Hepatocyte (in vitro differentiated cells): ENCODE results near the gene CRYGB. TPM values are rescaled to one million over a fixed set of nuclear protein-coding genes. Genes with fewer than 3 reads are reported as not detected.
"Not testable (repeated sequence)": the region's sequence is repeated elsewhere in the genome, so short reads cannot be mapped to it uniquely, and the experiment has no call there.

ENCODE experiments used
- DNase-seq: peaks from one replicate; pipeline ENCODE4 v3.0.0-alpha.2; 2016; ENCODE audit warnings: low spot score
- H2AFZ ChIP-seq: fragments of 200-600 bp; sonication (generic); 2 replicates; pipeline ENCODE4 v1.6.0; 2016; ENCODE audit warnings: antibody characterized with exemption, mild to moderate bottlenecking
- H3K27ac ChIP-seq: fragments of 200-600 bp; sonication (generic); 2 replicates; pipeline ENCODE4 v1.5.1; 2016; ENCODE audit warnings: mild to moderate bottlenecking
- H3K27me3 ChIP-seq: fragments of 200-600 bp; sonication (generic); 2 replicates; pipeline ENCODE4 v1.6.1; 2016
- H3K36me3 ChIP-seq: fragments of 200-600 bp; sonication (generic); replicated peaks from 2 replicates; pipeline ENCODE4 v1.5.1; 2016; ENCODE audit warnings: low read depth; ENCODE audit not compliant: insufficient read depth
- H3K4me1 ChIP-seq: fragments of 200-600 bp; sonication (generic); 2 replicates; pipeline ENCODE4 v1.5.1; 2016; ENCODE audit warnings: mild to moderate bottlenecking, moderate library complexity; ENCODE audit not compliant: insufficient read depth
- H3K4me2 ChIP-seq: fragments of 200-600 bp; sonication (generic); 2 replicates; pipeline ENCODE4 v1.6.0; 2016
- H3K4me3 ChIP-seq: fragments of 200-600 bp; sonication (generic); 2 replicates; pipeline ENCODE4 v1.5.1; 2016; ENCODE audit warnings: mild to moderate bottlenecking
- H3K79me2 ChIP-seq: fragments of 200-600 bp; sonication (generic); 2 replicates; pipeline ENCODE4 v1.6.0; 2017; ENCODE audit warnings: mild to moderate bottlenecking
- H3K9me2 ChIP-seq: fragments of 200-600 bp; sonication (generic); replicated peaks from 2 replicates; pipeline ENCODE4 v1.6.0; 2017; ENCODE audit warnings: mild to moderate bottlenecking; ENCODE audit not compliant: insufficient read depth
- H3K9me3 ChIP-seq: fragments of 200-600 bp; sonication (generic); 2 replicates; pipeline ENCODE4 v1.5.1; 2016; ENCODE audit warnings: low read depth, mild to moderate bottlenecking
- H4K20me1 ChIP-seq: fragments of 200-600 bp; sonication (generic); 2 replicates; pipeline ENCODE4 v1.6.0; 2016; ENCODE audit warnings: mild to moderate bottlenecking; ENCODE audit not compliant: insufficient read depth, poor library complexity, severe bottlenecking
- EZH2 ChIP-seq: fragments of 200-600 bp; sonication (generic); IDR thresholded peaks from 2 replicates; pipeline ENCODE4 v1.6.1; 2016; ENCODE audit warnings: antibody characterized with exemption, mild to moderate bottlenecking, borderline replicate concordance
- EZH2phosphoT487 ChIP-seq: fragments of 200-600 bp; sonication (generic); IDR thresholded peaks from one replicate; pipeline ENCODE4 v1.6.1; 2018; ENCODE audit warnings: antibody characterized with exemption, mild to moderate bottlenecking, low read depth, moderate library complexity; ENCODE audit not compliant: unreplicated experiment, severe bottlenecking
- WGBS: methylation state at CpG from one replicate; pipeline ENCODE4 v1.1.6; 2016; ENCODE audit warnings: low lambda C conversion rate; ENCODE audit errors: missing lambda C conversion rate; 5-methylcytosine and 5-hydroxymethylcytosine counted together
- polyA plus RNA-seq: library from polyadenylated mRNA; unstranded; fragments of >200 nt; fragmentation: Nextera tagmentation; extraction: Ambion mirVana; gene quantifications from 2 replicates; pipeline ENCODE4 v1.2.1, GENCODE V29; 2016
- total RNA-seq: library from RNA; depleted of rRNA; stranded (reverse); fragments of >200 nt; gene quantifications from 2 replicates; pipeline ENCODE4 v1.2.3, GENCODE V29; 2014
- TF ChIP-seq, protein P1 (sequence below): fragments of 200-600 bp; sonication (generic); IDR thresholded peaks from 2 replicates; pipeline ENCODE4 v1.5.1; 2016; ENCODE audit warnings: antibody characterized with exemption, mild to moderate bottlenecking; ENCODE audit not compliant: poor library complexity

Gene CRYGB
- total and polyA plus RNA-seq, 2 experiments from 2014 or later: not detected

DNA sequence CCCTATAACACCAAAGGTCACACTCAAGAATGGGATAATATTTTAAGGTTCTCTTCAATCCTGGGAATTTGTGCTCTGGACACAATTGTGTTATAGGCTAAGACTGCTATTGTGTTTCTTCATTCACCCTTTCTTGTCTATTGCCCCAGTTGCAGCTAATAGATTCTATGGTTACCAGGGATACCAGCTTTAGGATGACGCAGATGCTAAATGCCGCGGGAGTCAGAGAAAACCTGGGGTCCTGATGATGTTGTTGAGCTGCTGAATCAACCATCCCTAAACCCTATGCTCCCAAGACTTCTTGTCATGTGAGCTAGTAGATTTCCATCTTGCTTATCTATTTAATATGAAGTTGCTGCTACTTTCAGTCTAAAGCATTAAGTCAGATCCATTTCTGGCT, 27.0 kb downstream of the CRYGB start:
- Histone ChIP-seq H3K4me1 (no peaks in the 10 kb centered on the region), H3K79me2 (no peaks in the 10 kb centered on the region), H3K36me3 (no peaks in the 10 kb centered on the region), H2AFZ (no peak overlapping the region), H3K27ac (no peak overlapping the region), H3K4me3 (no peak overlapping the region), H4K20me1 (no peaks in the 10 kb centered on the region), H3K4me2 (no peak overlapping the region), H3K9me2 (no peaks in the 10 kb centered on the region), H3K27me3 (no peaks in the 10 kb centered on the region), H3K9me3 (no peaks in the 10 kb centered on the region)
- TF ChIP-seq EZH2 (no peak), EZH2phosphoT487 (no peak)
- TF ChIP-seq, protein P1, sequence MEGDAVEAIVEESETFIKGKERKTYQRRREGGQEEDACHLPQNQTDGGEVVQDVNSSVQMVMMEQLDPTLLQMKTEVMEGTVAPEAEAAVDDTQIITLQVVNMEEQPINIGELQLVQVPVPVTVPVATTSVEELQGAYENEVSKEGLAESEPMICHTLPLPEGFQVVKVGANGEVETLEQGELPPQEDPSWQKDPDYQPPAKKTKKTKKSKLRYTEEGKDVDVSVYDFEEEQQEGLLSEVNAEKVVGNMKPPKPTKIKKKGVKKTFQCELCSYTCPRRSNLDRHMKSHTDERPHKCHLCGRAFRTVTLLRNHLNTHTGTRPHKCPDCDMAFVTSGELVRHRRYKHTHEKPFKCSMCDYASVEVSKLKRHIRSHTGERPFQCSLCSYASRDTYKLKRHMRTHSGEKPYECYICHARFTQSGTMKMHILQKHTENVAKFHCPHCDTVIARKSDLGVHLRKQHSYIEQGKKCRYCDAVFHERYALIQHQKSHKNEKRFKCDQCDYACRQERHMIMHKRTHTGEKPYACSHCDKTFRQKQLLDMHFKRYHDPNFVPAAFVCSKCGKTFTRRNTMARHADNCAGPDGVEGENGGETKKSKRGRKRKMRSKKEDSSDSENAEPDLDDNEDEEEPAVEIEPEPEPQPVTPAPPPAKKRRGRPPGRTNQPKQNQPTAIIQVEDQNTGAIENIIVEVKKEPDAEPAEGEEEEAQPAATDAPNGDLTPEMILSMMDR: no peak
- DNase-seq: no peak
- WGBS: 99% methylated on average over 3 of the region's 3 CpGs

DNA sequence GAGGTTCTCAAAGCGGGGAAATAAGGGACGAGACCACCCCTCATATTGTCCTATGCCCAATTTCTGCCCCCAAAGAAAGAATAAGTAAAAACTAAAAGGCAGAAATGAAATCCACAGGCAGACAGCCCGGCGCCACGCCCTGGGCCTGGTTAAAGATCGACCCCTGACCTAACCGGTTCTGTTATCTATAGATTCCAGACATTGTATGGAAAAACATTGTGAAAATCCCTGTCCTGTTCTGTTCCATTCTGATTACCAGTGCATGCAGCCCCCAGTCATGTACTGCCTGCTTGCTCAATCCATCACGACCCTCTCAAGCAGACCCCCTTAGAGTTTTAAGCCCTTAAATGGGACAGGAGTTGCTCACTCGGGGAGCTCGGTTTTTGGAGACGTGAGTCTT, 28.6 kb downstream of the CRYGB start:
- not testable (repeated sequence) for H3K9me2 ChIP-seq, H3K36me3 ChIP-seq
- WGBS: 86% methylated on average over 11 of the region's 11 CpGs

DNA sequence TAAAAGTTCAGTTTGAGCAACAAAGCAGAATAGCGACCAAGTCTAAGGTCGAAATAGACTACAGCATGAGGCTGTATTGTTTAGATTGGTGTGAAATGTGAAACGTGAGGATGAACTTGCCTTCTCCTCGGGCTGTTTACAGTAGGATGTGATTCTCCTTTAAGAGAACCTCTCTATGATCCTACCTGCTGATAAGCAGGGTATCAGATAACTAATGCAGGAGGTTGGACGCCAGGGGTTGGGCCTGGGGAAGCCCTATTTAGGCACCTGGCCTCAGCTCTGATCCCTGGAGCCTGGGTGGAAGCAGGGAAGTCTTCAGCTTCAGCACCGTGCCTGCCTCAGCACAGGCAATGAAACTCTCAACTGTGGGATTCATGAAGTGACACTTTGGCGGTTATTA, 33.0 kb downstream of the CRYGB start:
- no peak for TF ChIP-seq EZH2phosphoT487
- no peak for TF ChIP-seq EZH2
- TF ChIP-seq, protein P1: no peak
- peak overlapping the region; percentile 8 for H3K27ac ChIP-seq
- H2AFZ ChIP-seq: peak overlapping the region; percentile 64
- peak overlapping the region; percentile 63 for H3K4me2 ChIP-seq
- peaks cover 12% of the 10 kb centered on the region for H3K4me1 ChIP-seq
- no peak overlapping the region for H3K4me3 ChIP-seq
- H3K36me3 ChIP-seq: no peaks in the 10 kb centered on the region
- 15% methylated on average over 7 of the region's 7 CpGs for WGBS
- H3K9me2 ChIP-seq: no peaks in the 10 kb centered on the region
- DNase-seq: no peak
- no peaks in the 10 kb centered on the region for H3K27me3 ChIP-seq
- no peaks in the 10 kb centered on the region for H3K79me2 ChIP-seq
- H4K20me1 ChIP-seq: no peaks in the 10 kb centered on the region
- H3K9me3 ChIP-seq: no peaks in the 10 kb centered on the region

More for the DNA sequence above, 28.6 kb downstream of the CRYGB start:
- H2AFZ ChIP-seq, H3K27me3 ChIP-seq, H4K20me1 ChIP-seq, DNase-seq, H3K79me2 ChIP-seq, H3K4me2 ChIP-seq, H3K9me3 ChIP-seq, H3K27ac ChIP-seq, H3K4me3 ChIP-seq: not testable (repeated sequence)
- peaks cover 12% of the 10 kb centered on the region for H3K4me1 ChIP-seq

DNA sequence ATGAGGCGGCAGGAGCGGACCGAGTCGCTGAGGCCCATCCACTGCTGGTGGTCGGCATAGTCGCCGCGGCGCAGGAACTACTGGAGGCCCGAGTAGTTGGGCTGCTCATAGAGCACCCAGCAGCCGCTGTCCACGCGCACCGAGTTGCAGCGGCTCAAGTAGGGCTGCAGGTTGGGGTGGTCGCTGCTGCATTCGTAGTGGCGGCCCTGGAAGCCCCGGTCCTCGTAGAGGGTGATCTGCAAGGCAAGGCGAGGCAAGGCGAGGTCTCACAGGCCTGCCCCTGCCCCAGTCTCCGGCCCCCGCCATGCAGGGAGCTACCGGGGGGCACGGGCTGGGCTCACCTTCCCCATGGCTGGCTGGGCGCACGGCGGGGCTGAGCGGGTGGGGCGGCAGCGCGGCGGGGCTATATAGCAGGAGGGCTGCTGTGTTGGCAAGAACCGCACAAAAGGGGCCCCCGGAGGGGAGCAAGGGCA, 33.6 kb downstream of the CRYGB start:
- not testable (repeated sequence) for H3K4me3 ChIP-seq, H3K79me2 ChIP-seq, H3K9me2 ChIP-seq, H3K27ac ChIP-seq, H3K9me3 ChIP-seq, H4K20me1 ChIP-seq, DNase-seq, H3K36me3 ChIP-seq, H3K27me3 ChIP-seq
- Histone ChIP-seq H3K4me1 (peaks cover 12% of the 10 kb centered on the region), H2AFZ (peak overlapping the region; percentile 64), H3K4me2 (peak overlapping the region; percentile 63)
- WGBS: 57% methylated on average over 33 of the region's 36 CpGs
